Measurements from ENCODE around the gene PCCB.

DNA sequence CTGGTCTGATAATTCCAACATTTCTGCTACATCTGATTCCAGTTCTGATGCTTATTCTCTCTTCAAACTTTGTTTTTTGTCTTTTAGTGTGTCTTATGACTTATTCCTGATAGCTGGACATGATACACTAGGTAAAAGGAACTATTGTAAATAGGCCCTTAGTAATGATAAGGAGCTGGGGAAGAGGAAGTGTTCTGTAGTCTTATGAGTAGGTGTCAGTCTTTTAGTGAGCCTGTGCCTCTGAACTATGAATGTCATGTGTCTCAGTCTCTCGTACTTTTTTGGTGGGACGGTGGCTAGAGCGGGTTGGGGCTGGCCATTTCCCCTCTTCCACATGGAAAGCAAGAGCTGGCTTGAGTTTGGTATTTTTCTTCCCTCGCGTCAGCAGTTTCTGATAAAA lies 41.2 kb downstream of the PCCB start:
- TF ChIP-seq, protein P1, sequence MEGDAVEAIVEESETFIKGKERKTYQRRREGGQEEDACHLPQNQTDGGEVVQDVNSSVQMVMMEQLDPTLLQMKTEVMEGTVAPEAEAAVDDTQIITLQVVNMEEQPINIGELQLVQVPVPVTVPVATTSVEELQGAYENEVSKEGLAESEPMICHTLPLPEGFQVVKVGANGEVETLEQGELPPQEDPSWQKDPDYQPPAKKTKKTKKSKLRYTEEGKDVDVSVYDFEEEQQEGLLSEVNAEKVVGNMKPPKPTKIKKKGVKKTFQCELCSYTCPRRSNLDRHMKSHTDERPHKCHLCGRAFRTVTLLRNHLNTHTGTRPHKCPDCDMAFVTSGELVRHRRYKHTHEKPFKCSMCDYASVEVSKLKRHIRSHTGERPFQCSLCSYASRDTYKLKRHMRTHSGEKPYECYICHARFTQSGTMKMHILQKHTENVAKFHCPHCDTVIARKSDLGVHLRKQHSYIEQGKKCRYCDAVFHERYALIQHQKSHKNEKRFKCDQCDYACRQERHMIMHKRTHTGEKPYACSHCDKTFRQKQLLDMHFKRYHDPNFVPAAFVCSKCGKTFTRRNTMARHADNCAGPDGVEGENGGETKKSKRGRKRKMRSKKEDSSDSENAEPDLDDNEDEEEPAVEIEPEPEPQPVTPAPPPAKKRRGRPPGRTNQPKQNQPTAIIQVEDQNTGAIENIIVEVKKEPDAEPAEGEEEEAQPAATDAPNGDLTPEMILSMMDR (IDR thresholded peaks at IDR 0.05; ENCODE audit: poor library complexity, severe bottlenecking), result no peak
- TF ChIP-seq POLR2AphosphoS5 (IDR thresholded peaks at IDR 0.05) (no peak), RAD21 (conservative IDR thresholded peaks at IDR 0.05) (no peak)
